Mesothelial cell of epicardium (in vitro differentiated cells): ENCODE data around the gene FRY. TPM values are rescaled to one million over a fixed set of nuclear protein-coding genes. Genes with fewer than 3 reads are reported as not detected.

Experiments used
- DNase-seq, 2 experiments: peaks; one replicate each; pipeline ENCODE4 v3.0.0; 2021; ENCODE audit warnings: low spot score in 2 of 2; ENCODE audit not compliant: unreplicated experiment in 2 of 2
- H3K27ac Mint-ChIP-seq: 2 replicates; pipeline ENCODE4 v1.8.0; 2021; ENCODE audit warnings: mixed read lengths
- H3K27me3 Mint-ChIP-seq: 2 replicates; pipeline ENCODE4 v1.8.0; 2021; ENCODE audit warnings: low read depth, mixed read lengths
- H3K36me3 Mint-ChIP-seq: 2 replicates; pipeline ENCODE4 v1.8.0; 2021; ENCODE audit warnings: mixed read lengths
- H3K4me1 Mint-ChIP-seq: 2 replicates; pipeline ENCODE4 v1.8.0; 2021; ENCODE audit warnings: mixed read lengths
- H3K4me3 Mint-ChIP-seq: 2 replicates; pipeline ENCODE4 v1.8.0; 2021; ENCODE audit warnings: mild to moderate bottlenecking, moderate library complexity, mixed read lengths
- H3K9me3 Mint-ChIP-seq: 2 replicates; pipeline ENCODE4 v1.8.0; 2021; ENCODE audit warnings: mixed read lengths
- CTCF ChIP-seq: fragments of 200-600 bp; sonication (generic); IDR thresholded peaks from one replicate; pipeline ENCODE4 v1.5.0; 2021; ENCODE audit warnings: antibody characterized with exemption; ENCODE audit not compliant: unreplicated experiment
- total RNA-seq: library from RNA; stranded (reverse); gene quantifications from 3 replicates; pipeline ENCODE4 v1.2.1, GENCODE V29; 2021

FRY gene
- total RNA-seq, 1 donor from 2014 or later, result 18.1 TPM

- no peaks in the 10 kb centered on the region for H3K9me3 Mint-ChIP-seq
Measured at GRCh38 chr13:32248801-32249200, 217.2 kb downstream of the FRY start.

GRCh38 chr13:32252812-32253438, 221.4 kb downstream of the FRY start:
- no peak overlapping the region for H3K4me3 Mint-ChIP-seq
- no peak for TF ChIP-seq CTCF
- H3K36me3 Mint-ChIP-seq, result peaks cover 2% of the 10 kb centered on the region
- peaks cover 46% of the 10 kb centered on the region for H3K4me1 Mint-ChIP-seq
- H3K27me3 Mint-ChIP-seq, result no peaks in the 10 kb centered on the region
- no peak overlapping the region for H3K27ac Mint-ChIP-seq
- DNase-seq, result no peak
- H3K9me3 Mint-ChIP-seq, result no peaks in the 10 kb centered on the region

More at GRCh38 chr13:32248801-32249200, 217.2 kb downstream of the FRY start:
- H3K4me1 Mint-ChIP-seq, result peaks cover 39% of the 10 kb centered on the region
- H3K27me3 Mint-ChIP-seq, result no peaks in the 10 kb centered on the region
- no peak for TF ChIP-seq CTCF
- H3K4me3 Mint-ChIP-seq, result no peak overlapping the region
- peaks cover 2% of the 10 kb centered on the region for H3K36me3 Mint-ChIP-seq
- no peak for DNase-seq
- no peak overlapping the region for H3K27ac Mint-ChIP-seq

GRCh38 chr13:32253911-32254399, 222.4 kb downstream of the FRY start:
- no peak for DNase-seq
- Mint-ChIP-seq H3K27ac (peak overlapping the region; percentile 69), H3K4me1 (peaks cover 42% of the 10 kb centered on the region), H3K9me3 (no peaks in the 10 kb centered on the region), H3K4me3 (no peak overlapping the region), H3K27me3 (no peaks in the 10 kb centered on the region), H3K36me3 (peaks cover 2% of the 10 kb centered on the region)
- no peak for TF ChIP-seq CTCF

DNA sequence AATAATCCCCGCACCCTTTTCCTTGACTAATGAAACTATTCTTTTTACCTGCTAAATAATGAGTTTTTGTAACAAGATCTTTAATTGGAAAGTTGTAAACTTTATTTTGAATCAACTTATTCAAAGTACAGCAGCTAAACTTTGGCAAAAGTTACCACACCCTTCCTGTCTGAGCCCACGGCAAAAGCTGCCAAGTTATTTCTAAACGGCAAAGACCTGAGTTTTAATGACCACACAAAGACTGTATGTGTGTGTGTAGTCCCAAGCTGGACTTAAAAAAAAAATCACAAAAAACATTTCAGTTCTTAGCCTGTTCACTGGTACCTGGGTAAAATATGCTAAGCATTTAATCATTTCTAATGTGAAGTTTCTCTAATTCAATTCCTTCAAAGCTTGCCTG, 222.8 kb downstream of the FRY start:
- peaks cover 39% of the 10 kb centered on the region for H3K4me1 Mint-ChIP-seq
- peak overlapping the region; percentile 69 for H3K27ac Mint-ChIP-seq
- H3K36me3 Mint-ChIP-seq, result peaks cover 4% of the 10 kb centered on the region
- no peak for TF ChIP-seq CTCF
- DNase-seq, result no peak
- no peak overlapping the region for H3K4me3 Mint-ChIP-seq
- no peaks in the 10 kb centered on the region for H3K9me3 Mint-ChIP-seq
- no peaks in the 10 kb centered on the region for H3K27me3 Mint-ChIP-seq

DNA sequence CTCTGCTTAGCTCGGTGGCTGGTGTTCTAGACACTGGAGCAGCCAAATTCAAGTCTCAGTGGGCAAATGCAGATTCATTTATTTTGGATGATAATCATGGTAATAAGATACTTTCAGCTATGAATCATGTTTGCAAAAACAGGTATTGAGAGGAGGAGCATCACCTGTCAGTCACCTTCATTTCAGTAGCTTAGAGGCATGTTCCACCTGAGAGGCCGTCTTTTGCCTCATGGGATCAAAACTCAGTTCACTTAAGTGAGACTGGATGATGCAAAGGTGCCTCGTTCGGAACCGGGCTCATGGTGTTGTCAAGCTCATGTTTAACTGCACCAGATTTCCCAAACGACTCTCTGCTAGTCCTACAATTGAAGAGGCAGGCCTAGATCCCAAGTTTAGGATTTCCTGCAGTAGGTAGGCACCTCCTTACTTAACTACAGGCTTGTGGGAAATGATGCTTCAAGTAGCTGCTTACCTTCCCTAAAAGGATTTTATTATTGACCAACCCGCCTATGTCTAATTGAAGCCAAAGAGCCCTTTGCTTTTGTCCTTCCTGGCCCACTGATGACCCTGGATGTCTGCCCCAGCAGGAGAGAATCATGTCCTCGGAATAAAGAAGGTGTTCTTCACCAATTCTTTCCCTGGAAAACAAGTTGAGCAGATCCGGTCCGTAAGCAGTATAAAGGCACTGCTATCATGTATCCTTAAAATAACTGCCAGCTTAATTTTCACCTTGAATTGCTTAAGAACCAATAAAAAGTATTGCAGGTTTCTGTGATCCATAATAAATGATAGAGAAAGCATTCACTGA, 223.5 kb downstream of the FRY start:
- no peaks in the 10 kb centered on the region for H3K9me3 Mint-ChIP-seq
- TF ChIP-seq CTCF, result no peak
- peaks cover 7% of the 10 kb centered on the region for H3K36me3 Mint-ChIP-seq
- DNase-seq, result no peak
- no peak overlapping the region for H3K27ac Mint-ChIP-seq
- H3K4me3 Mint-ChIP-seq, result no peak overlapping the region
- H3K27me3 Mint-ChIP-seq, result no peaks in the 10 kb centered on the region
- peaks cover 43% of the 10 kb centered on the region for H3K4me1 Mint-ChIP-seq
